NCI-H146 (cell line): ENCODE data around the gene KRT7.

ENCODE experiments used
- DNase-seq: peaks from one replicate; lab custom pipeline; 2025; lab: John Stamatoyannopoulos, UW

KRT7 gene

DNA sequence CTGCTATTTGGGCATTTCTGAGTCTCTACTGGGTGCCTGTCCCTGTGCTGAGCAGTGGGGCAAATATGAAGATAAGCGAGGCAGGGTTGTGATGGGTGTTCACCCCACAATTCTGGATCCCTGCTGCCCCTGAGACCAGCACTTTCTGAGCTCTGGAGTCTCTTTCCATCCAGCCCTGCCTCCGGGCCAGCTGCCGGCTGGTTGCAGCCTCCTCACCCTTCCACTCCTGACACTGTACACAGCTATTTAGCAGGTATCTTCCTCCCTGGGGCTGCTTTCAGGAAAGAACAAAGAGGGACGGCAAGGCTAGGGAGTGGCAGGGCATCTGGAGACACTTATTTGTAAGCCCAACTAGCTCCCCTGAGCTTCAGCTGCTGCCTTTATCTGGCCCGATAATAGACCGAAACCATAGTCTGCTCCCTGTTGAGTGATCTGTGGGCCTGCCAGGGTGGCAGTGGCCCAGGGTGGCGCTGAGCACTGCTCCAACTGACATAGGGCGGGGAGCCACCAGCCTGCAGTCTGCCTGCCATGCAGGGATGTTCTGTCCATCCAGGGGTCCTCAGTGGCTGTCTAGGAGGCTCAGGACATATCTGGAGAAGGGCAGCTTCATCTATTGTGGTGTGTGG, 33.6 kb upstream of the KRT7 start:
- DNase-seq: peak; percentile 95

DNA sequence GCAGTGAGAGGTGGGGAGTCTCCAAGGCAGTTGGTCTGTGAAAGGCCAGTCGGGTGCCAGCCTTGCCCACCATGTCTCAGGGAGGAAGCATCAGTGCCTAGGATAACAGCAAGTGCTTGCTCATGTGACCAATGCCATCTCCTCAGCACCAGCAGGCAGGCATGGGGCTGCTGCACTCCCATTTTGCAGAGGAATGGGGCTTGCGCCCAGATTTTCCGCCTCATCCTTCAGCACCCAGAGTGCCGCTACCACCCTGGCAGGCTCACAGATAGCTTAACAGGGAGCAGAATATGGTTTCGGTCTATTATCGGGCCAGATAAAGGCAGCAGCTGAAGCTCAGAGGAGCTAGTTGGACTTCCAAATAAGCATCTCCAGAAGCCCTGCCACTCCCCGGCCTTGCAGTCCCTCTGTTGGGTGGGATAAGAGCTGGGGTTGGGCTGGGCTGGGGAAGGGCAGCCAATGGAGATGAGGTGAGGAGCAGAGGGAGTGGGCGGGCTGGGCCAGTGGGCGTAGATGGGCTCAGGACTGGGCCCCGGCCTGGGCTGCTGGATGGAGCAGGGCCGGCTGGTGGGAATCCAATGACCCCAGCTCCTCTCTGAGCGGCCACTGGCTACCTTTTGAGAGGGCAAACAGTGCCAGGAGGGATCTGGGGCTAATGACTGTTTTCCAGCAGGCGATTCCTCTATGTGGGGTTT, 32.8 kb upstream of the KRT7 start:
- DNase-seq: peak; percentile 59

DNA sequence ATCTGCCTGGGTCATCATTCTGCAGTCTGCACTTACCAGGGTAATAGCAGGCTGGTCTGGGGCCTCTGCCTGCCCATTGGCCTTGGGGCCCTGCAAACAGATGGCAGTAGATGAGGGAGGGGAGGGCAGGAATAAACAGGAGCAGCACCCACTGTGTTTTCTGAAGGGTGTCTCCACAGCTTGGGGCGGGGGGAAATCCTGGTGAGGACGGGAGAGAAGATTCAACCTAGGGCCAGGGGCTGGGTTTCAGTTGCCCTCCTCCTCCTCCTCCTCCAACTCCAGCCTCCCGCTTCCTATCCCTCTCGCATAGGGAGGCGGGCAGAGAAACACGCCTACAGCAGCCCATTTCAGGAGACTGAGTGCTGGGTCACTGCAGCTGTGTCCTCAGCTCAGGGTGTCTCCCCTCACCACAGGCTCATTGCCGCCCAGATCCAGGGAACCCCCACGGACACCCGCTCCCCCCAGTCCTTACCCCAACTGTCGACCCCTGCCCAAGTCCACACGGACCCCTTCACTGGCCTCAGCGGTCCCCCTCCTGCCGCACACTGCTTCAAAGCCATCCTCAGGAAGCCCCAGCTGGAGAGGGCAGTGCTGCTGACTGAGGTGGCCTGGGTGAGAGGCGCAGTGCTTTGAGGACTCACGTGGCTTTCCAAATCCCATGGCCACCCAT, 32.1 kb upstream of the KRT7 start:
- peak; percentile 49 for DNase-seq

DNA sequence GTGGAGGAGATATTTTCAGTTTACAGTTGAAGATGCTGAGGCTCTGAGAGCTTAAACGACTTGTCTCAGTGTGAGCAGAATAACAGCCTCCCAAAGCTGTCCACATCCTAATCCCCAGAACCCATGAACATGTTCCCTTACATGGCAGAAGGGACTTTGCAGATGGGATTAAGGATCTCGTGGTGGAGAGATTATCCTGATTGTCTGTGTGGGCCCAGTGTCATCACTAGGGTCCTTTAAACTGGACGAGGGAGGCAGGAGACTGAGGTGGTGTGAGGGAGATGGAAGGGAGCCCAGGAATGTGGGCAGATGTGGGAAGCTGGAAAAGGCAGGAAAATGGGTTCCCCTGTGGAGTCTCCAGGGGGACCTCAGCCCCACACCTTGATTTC, 31.6 kb upstream of the KRT7 start:
- DNase-seq: no peak

DNA sequence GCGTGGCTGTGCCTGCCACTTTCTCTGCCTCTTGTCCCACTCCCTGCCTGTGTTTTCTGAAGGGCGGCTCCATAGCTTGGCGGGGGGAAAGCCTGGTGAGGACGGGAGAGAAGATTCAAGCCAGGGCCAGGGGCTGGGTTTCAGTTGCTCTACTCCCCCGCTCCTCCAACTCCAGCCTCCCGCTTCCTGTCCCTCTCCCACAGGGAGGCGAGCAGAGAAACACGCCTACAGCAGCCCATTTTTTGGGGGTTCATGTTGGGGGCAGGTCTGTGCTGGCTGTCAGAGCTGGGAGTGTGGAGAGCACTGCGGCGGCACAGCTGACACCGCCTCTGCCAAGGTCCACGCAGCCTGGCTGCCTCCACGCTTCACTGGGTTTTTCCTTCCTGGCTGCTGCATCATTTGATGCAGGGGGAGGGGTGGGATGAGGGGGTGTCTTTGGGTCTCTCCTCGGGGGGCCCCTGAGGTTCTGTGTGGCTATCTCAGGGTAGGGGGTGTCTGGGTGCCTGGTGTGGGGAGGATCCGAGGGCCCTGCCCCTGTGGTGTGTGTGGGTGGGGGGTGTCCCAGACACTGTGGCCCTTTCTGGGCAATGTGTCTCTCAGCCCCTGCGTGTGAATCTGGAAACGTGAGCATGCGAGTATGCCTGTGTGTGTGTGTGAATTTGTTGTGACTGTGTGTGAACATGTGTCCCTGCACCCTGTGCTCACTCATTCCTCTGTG, 30.5 kb upstream of the KRT7 start:
- no peak for DNase-seq

DNA sequence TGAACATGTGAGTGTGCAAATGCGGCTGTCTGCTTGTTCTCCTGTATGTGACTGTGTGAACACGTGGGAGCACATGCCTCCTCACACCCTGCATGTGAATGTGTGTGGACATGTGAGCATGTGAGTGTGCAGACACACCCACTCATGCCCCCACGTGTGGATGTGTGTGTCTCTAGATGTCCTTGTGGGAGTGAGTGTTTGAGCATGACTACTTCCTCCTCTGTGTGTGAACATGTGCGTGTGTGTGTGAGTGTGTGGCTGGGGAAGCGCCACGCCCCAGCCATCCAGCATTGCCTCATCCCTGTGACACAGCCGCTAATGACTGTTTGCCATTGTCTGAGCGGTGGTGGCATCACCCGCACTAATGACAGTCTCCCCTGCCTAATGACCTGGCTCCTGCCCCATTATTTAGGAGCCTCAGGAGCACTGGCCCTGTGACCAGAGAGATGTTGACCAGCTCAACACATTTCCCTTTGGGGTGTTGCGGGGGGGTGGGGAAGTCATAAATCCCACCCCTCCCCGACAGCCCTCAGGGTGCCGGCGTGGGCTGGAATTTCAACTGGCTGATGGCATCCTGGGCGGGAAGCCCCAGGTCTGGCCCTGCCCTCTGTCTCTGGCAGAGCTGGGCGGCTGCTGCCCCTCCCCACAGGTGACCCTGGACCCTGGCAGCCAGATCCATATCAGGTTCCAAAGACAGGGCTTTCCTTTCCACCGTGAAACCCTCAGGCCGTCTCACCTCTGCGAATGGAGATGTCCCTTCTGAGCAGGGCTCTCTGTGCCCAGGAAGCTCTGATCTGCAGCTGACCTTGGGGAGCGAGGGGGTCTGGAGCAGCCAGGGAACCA, 29.7 kb upstream of the KRT7 start:
- peak; percentile 95 for DNase-seq

DNA sequence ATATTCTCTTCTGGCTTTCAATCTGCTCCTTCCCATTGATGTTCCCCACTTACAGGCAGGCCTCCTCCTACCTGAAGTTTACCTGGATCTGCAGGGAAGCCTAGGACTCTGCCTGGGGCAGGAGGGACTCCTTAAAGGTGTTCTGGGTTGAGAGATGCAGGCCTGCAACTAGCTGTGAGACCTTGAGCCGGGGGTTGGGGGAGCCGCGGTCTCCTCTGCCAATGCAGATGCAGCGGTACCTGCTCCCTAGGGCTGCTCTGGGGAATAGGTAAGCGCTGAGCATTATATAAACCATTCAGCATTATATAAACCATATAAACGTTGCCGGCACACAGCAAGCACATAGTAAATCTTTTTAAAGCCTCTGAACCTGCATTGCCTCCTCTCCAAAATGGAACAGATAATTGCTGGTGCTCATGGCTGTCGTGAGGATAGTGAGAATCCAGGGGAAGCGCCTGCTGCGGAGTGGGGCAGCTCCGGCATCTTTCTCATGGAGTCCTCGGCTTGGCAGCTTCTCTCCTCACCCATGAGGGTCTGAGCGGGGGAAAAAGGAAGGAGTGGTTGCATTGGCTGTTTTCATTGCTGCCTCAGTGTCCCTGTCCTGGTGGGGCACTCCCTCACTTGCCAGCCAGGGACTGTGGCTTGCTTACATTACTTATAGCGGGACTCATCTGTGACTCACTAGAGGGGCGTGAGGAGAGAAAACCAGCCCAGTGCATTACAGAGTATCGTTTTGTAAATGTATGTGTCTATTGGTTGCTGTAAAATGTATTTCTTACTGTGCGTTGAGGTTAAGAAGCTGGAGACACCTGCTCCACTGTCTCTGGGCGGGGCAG, 28.7 kb upstream of the KRT7 start:
- DNase-seq: no peak

DNA sequence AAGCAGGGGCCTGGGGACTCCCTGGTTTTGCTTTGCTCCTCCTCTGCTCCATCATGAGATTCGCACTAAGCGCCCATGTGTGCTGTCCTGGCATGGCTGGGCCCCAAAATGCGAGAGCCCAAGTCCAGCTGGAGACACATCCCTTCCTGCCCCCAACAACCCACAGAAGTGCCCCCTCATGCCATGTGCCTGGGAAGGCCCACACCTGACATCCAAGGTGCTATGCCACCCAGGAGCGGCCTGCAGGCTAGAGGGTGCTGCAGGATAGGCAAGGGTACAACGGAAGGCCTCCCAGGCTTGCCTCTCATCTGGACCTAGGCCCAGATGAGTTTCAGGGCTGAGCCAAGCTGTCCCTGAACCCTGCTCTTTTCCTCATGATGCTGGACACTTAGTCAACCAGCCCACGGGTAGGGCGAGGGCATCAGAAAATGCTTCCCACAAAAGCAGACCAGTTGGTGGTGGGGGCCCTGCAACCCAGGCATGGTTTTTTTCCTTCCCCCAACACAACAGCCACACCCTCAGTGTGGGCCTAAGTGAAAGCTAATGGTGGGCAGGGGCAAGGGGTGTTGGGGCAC, 28.0 kb upstream of the KRT7 start:
- no peak for DNase-seq

DNA sequence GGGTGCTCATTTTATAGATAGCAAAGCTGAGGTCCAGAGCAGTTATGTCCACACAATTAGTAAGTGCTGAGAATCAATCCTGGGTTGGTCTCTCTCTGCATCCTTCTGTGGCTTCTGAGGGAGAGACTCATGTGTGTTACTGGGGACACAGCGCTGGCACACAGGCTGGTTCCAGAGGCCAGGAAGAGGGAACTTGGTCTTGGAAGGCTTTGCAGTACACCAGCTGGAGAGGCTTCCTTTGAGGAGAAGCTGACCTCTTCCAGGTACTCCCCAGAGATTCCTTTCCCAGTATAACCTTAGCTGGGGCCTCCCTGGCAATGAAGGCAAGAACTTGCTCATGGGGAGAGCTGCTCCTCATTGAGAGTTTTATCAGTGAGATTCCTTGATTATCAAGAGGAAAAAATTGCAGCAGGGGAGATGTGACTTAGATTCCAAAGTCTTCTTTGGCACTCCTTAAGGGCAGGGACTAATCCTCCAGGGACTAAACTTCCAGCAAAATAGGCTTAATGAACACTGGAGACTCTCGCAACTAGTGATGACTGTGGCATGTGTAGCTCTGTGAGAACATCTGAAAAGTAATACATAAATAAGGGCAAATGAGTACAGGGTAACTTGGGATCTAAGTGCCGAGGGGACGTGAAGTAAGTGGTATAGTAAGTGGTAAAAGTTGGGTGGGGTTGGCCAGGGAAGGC, 27.3 kb upstream of the KRT7 start:
- no peak for DNase-seq

DNA sequence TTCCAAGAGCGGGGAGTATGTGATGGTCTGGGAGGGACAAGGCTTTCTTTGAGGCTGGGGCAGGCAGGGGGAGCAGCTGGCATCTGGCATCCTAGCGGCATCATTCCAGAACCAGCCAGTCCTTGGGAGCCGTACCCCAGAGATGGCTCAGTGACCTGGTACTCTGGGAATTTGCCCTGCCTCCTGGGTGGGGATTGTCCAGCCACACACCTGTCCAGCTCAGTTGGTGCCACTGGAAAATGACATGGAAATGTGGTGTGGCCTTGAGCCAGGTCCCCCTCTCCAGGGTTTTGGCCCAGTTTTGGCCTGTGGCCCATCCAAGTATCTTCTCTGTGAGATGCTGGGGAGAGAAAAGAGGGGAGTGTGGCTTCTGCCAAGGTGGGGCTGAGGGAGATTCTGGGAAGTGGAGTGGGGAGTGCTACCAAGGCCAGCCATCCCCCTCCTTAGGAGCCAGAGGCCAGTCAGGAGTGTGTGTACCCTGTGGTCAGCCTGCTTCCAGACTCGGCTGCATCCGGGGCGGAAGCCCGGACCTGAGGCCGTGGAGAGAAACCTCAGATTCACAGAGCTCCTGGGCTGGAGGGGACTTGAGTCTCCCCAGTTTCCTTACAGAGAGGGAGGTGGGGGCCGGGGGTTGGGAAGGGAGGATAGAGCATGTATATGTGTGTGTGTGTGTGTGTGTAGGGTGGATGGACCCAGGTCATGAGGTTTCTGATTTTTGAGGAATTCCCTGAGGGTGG, 26.6 kb upstream of the KRT7 start:
- no peak for DNase-seq

DNA sequence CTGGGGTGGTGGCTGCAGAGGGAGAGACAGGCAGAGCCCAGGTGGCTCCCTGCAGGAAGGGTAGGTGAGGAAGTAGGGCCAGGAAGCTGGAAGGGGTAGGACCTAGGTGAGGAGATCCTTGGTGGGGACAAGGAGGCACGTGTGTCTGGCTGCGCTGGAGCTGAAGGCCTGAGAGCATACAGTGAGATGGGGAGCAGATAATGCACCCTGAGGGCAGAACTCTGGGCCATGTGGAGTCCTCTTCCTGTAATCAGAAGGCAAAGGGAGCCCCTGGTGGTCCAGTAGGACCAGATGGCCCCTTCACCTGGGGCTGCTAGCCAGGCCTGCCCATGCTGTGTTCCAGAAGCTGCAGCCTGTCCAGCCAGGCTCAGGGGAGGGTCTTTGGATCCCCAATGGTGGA, 25.9 kb upstream of the KRT7 start:
- DNase-seq: no peak

DNA sequence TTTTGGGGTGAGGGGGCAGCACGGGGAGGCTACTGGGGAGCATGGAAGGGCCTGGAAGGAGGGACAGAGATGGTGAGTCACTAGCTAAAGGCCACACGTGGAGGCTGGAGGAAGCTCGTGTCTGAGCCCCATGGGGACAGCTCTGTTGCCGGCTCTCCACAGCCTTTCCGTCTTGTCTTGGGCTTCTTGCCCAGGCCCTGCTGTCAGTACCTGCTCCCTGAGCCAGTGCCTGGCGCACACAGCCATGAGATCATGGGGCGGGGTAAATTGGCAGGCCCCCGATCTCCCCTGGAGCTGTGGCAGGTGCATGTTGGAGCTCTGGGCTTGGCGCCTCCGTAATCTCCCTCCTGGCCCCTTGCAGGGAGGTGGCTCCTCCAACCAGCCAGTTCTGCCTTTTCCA, 25.1 kb upstream of the KRT7 start:
- peak; percentile 88 for DNase-seq

DNA sequence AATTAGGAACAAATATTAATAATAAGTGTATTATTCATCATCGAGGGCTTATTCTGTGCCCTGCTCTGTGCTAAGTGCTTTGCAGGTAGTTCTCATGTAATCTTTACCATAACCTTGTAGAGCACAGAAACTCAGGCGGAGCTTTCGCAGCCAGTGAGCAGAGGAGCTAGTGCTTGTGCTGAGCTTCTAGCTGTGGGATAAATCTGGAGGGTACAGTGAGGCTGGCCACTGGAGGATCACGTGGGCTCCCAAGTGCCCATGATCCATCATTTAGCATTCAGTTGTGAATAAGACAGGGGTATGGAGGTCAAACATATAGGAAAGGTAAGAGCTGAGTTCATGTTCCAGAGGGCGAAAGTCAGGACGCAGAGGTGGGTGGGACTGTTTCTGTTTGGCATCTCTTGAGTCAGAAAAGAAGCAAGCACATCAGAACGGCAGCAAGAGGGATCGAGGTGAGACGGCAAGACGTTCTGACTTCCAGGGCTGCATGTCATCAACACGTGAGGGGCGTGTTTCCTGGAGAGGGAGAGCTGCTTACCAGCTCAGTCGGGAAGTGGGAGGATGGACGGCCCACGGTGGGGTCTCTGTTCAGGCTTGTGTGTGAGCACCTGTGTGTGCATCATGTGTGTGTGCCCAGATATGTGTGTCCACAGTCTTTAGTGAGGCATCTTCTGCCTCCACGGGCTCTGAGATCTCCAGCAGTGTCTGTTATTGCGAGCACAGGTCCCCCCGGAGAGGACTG, 24.4 kb upstream of the KRT7 start:
- DNase-seq: no peak

DNA sequence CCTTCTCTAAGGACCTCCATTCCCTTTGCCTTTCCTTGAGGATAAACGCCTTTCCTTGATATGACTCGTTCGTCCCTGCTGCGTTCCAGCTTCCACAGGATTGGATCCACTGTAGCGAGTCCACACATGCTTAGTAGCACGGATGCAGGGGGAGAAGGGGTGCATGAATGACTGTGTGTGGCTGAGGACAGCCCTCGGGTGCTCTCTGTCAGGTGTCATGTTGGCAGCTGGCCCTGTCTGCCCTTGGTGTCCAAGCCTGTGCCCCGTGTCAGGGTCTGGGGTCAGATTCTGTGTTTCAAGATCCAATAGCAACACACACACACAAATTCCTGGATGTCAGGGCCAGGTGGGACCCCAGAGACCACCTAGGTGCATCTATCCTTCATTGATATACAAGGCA, 23.7 kb upstream of the KRT7 start:
- no peak for DNase-seq

DNA sequence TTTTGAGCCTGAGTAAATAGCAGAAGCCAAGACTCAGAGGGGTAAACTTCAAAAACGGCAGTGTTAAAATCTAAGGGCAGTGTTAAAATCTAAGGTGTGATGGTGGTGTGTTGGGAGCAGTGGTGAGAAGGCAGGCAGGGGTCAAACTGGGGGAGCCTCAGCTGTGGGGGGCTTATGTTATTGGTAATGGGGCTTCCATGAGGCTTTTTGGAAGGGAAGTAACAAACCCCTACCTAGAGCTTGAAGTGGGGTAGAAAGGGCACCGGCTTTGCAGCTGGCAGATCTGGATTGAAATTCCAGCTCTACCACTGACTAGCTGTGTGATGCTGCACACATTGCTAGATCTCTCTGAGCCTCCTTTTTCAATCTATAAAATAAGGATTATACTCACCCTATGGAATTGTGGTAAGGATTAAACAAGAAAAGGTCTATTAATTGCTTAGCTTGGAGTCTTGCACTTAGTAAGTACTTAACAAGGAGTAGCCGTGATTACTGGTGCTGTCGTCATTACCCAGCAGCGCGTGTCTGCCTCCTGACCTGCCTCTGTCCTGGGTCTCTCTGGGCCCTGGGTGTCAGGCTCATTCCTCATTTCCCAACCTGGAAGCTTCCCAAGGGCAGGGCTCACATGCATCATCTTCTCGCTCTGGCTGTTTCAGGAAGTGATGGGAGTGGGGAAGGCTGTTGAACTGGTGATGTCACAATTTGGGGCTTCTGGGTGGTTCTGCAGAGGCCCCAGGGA, 22.7 kb upstream of the KRT7 start:
- DNase-seq: no peak

DNA sequence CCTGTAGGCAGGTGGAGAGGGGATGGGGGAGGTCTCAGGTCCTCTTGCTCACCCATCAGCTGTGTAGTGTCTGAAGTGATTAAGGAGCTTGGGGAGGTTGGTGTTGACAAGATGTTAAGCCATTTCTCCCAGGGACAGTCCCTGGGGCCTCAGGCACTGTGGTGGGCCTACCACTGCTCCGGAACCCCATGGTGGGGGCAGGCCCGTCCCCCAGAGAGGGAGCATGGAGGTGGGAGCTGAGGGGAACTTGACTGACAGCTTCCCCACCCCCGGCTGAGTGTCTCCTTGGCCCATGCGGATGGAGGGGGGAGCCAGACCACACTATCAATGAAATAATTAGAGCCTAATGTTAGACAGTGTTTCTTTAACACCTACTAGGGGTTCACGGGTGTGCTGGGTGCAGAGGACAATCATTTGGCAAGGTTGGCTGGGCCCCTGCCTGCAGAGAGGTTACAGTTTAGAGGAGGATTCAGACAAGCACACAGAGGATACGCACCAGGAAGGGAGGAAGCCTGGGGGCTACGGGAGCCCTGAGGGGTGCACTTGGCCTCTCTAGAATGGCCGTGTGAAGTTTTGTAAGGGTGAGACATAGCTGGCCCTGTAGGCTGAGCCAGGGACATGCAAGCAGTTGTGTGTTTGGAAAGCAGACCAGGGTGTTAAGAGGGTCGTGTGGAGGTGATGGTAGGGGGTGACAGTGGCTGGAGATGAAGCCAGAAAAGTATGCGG, 22.0 kb upstream of the KRT7 start:
- no peak for DNase-seq
